HepG2 (cell line): ENCODE measurements around the gene ZDHHC18. TPM values are rescaled to one million over a fixed set of nuclear protein-coding genes. Genes with fewer than 3 reads are reported as not detected.

ENCODE experiments used
- ATAC-seq: fragments of 200-7000 bp; cut with Tn5 transposase; 3 replicates; pipeline ENCODE4 v1.9.1; 2020; ENCODE audit warnings: mild to moderate bottlenecking, moderate library complexity
- BruUV-seq: library from RNA; stranded (reverse); fragments of 400-500 nt; replicated peaks from 2 replicates; lab custom pipeline; 2021; lab: Mats Ljungman, UMichigan
- CTCF ChIA-PET: fragments of 300-600 bp; formaldehyde crosslinking; extraction: SDS; loops from one replicate; lab custom pipeline; 2021; ENCODE audit warnings: low total read pairs, inconsistent platforms, low intra/inter-chr PET ratio; lab: Yijun Ruan, JAX
- POLR2A ChIA-PET: fragments of 350-600 bp; sonication (Branson Sonifier 250); formaldehyde crosslinking; loops from one replicate; lab custom pipeline; 2020; ENCODE audit warnings: antibody characterized with exemption, inconsistent platforms; lab: Yijun Ruan, JAX
- DNase-seq: peaks from one replicate; pipeline ENCODE4 v3.0.0-alpha.2; 2015; ENCODE audit warnings: low spot score
- FAIRE-seq: peaks from 3 replicates; lab custom pipeline; 2011; peaks lifted over from hg19 to GRCh38; lab: Jason Lieb, UNC
- H2AFZ ChIP-seq: one replicate; pipeline ENCODE4 v1.6.1; 2011; ENCODE audit warnings: low read length, inconsistent platforms
- H3K27ac ChIP-seq: fragments of 300-600 bp; 3 replicates; pipeline ENCODE4 v1.8.0; 2011; ENCODE audit warnings: mixed run types, mild to moderate bottlenecking, mixed read lengths, low read length, inconsistent platforms; ENCODE audit not compliant: insufficient read depth; ENCODE audit errors: extremely low read length
- H3K27me3 ChIP-seq, 2 experiments: fragments of 200-600 bp in 1 of 2; 2 replicates in 1 of 2; 3 replicates in 1 of 2; pipeline versions ENCODE4 v1.6.0 to v1.8.0; 2011; ENCODE audit warnings: low read length in 2 of 2, mild to moderate bottlenecking in 2 of 2, moderate library complexity in 2 of 2, inconsistent platforms in 1 of 2; ENCODE audit not compliant: insufficient read depth in 2 of 2, control insufficient read depth in 1 of 2
- H3K36me3 ChIP-seq, 2 experiments: fragments of 200-600 bp in 1 of 2; replicated peaks in 1 of 2; 2 replicates in 1 of 2; 3 replicates in 1 of 2; pipeline versions ENCODE4 v1.5.1 to v1.8.0; 2011; ENCODE audit warnings: low read length in 2 of 2, inconsistent platforms in 1 of 2; ENCODE audit not compliant: insufficient read depth in 2 of 2, control insufficient read depth in 1 of 2
- H3K4me1 ChIP-seq: 2 replicates; pipeline ENCODE4 v1.5.1; 2012; ENCODE audit warnings: low read length, inconsistent platforms; ENCODE audit not compliant: insufficient read depth
- H3K4me2 ChIP-seq: 2 replicates; pipeline ENCODE4 v1.6.0; 2011; ENCODE audit warnings: low read depth, low read length, inconsistent platforms
- H3K4me3 ChIP-seq, 3 experiments: fragments of 200-600 bp in 1 of 3; sonication (generic), shearing (Covaris generic) in 1 of 3; replicated peaks in 1 of 3; 2 replicates each; pipeline ENCODE4 v1.5.1; 2011 to 2016; ENCODE audit warnings: low read length in 3 of 3, inconsistent platforms in 2 of 3, low read depth in 2 of 3, mild to moderate bottlenecking in 2 of 3, control low read depth in 1 of 3, mixed read lengths in 1 of 3; ENCODE audit not compliant: insufficient read depth in 1 of 3
- H3K79me2 ChIP-seq: one replicate; pipeline ENCODE4 v1.6.1; 2011; ENCODE audit warnings: low read length, inconsistent platforms; ENCODE audit not compliant: insufficient read depth
- H3K9ac ChIP-seq: 2 replicates; pipeline ENCODE4 v1.6.0; 2011; ENCODE audit warnings: mild to moderate bottlenecking, low read depth, low read length, inconsistent platforms; ENCODE audit not compliant: insufficient read depth
- H3K9me3 ChIP-seq: 2 replicates; pipeline ENCODE4 v1.5.1; 2012; ENCODE audit warnings: mild to moderate bottlenecking, low read length
- H4K20me1 ChIP-seq: 2 replicates; pipeline ENCODE4 v1.6.0; 2011; ENCODE audit warnings: inconsistent platforms, mild to moderate bottlenecking, low read length, moderate library complexity; ENCODE audit not compliant: insufficient read depth
- CTCF ChIP-seq: sonication (generic); formaldehyde crosslinking; IDR thresholded peaks from 2 replicates; pipeline ENCODE4 v1.5.0; 2020; ENCODE audit warnings: mild to moderate bottlenecking, missing genetic modification reagents, moderate library complexity
- FOXP1 ChIP-seq, 2 experiments: fragments of 450-650 bp in 1 of 2; IDR thresholded peaks; 2 replicates each; pipeline ENCODE4 v1.6.1; 2017 to 2018; ENCODE audit warnings: antibody characterized with exemption in 1 of 2
- GATAD2A ChIP-seq: IDR thresholded peaks from 2 replicates; pipeline ENCODE4 v1.6.1; 2016
- PCBP1 ChIP-seq: fragments of 200-400 bp; formaldehyde crosslinking; IDR thresholded peaks from 2 replicates; pipeline ENCODE4 v1.6.1; 2017; ENCODE audit warnings: mild to moderate bottlenecking, low read depth, low read length, borderline replicate concordance
- PCBP2 ChIP-seq: fragments of 200-400 bp; formaldehyde crosslinking; optimal IDR thresholded peaks from 2 replicates; pipeline ENCODE3; 2018; ENCODE audit warnings: low read length, low read depth; ENCODE audit not compliant: poor library complexity, severe bottlenecking
- RARA ChIP-seq: IDR thresholded peaks from 2 replicates; pipeline ENCODE4 v1.6.1; 2016; ENCODE audit warnings: missing genetic modification reagents, missing compliant biosample characterization
- RBM22 ChIP-seq: fragments of 200-400 bp; formaldehyde crosslinking; optimal IDR thresholded peaks from 2 replicates; pipeline ENCODE3; 2017; ENCODE audit warnings: mild to moderate bottlenecking, low read length, moderate library complexity
- RFX1 ChIP-seq: fragments of 450-650 bp; IDR thresholded peaks from 2 replicates; pipeline ENCODE4 v1.6.1; 2017
- SRSF1 ChIP-seq: fragments of 200-400 bp; formaldehyde crosslinking; optimal IDR thresholded peaks from 2 replicates; pipeline ENCODE3; 2017; ENCODE audit warnings: mild to moderate bottlenecking, low read depth, low read length, moderate library complexity
- SSRP1 ChIP-seq: IDR thresholded peaks from 2 replicates; pipeline ENCODE4 v1.6.1; 2016; ENCODE audit warnings: control low read depth
- TEF ChIP-seq: sonication (generic); formaldehyde crosslinking; IDR thresholded peaks from 2 replicates; pipeline ENCODE4 v1.5.0; 2020; ENCODE audit warnings: missing genetic modification reagents
- ZBTB37 ChIP-seq: sonication (generic); formaldehyde crosslinking; IDR thresholded peaks from 2 replicates; pipeline ENCODE4 v1.4.0; 2020; ENCODE audit warnings: mild to moderate bottlenecking, missing genetic modification reagents
- ZC3H13 ChIP-seq: sonication (generic); formaldehyde crosslinking; IDR thresholded peaks from 2 replicates; pipeline ENCODE4 v1.8.1; 2023; ENCODE audit warnings: mild to moderate bottlenecking, missing genetic modification reagents, moderate library complexity
- ZNF124 ChIP-seq: sonication (generic); formaldehyde crosslinking; IDR thresholded peaks from 2 replicates; pipeline ENCODE4 v1.4.0; 2020; ENCODE audit warnings: missing genetic modification reagents
- WGBS: methylation state at CpG from one replicate; pipeline ENCODE4 v1.1.6; 2017; ENCODE audit warnings: low lambda C conversion rate; 5-methylcytosine and 5-hydroxymethylcytosine counted together
- in situ Hi-C: cut with HindIII; loops from 2 replicates; pipeline ENCODE4 v1.10.0; 2017; ENCODE audit warnings: low pct_unique_long_range_greater_than_20kb; ENCODE audit not compliant: extremely low pct_ligation_motif_present
- intact Hi-C: fragments of 100-400 bp; cut with micrococcal nuclease; formaldehyde crosslinking; loops from one replicate; pipeline ENCODE4 v1.10.0; 2022; ENCODE audit not compliant: unreplicated experiment
- polyA plus RNA-seq, 8 experiments: library from polyadenylated mRNA; depleted of rRNA in 3 of 8; stranded (reverse) in 7 of 8; unstranded in 1 of 8; fragments of >200 nt; fragmentation: Illumina TruSeq in 4 of 8; extraction: Trizol in 4 of 8; gene quantifications; 2 replicates each; pipeline versions ENCODE4 v1.2.1 to v1.2.3, GENCODE V29; 2011 to 2016; ENCODE audit warnings: low read depth in 4 of 8, missing spikeins in 1 of 8, mixed read lengths in 1 of 8; ENCODE audit not compliant: insufficient read depth in 1 of 8
- total RNA-seq, 5 experiments: library from RNA; depleted of rRNA; stranded (reverse); fragments of >200 nt; fragmentation: Illumina TruSeq; extraction: Trizol; gene quantifications; 2 replicates each; pipeline ENCODE4 v1.2.3, GENCODE V29; 2016; ENCODE audit warnings: low read depth in 1 of 5

Gene ZDHHC18
- total and polyA plus RNA-seq, 2 of the 13 experiments (the other 11 are each of a cell fraction or from before 2014, with no cell fraction given): 13.2 to 35.3 TPM

- TF ChIP-seq RBM22 (peak; percentile 79), ZC3H13 (CRISPR knock-in tag) (0 out of 2 replicates have a peak, but pooled peaks have one; percentile 11), SRSF1 (no peak)
- in situ Hi-C loops (no loop called here), intact Hi-C loops (no loop called here)
- ATAC-seq: no peak
- no peak overlapping the region for H2AFZ ChIP-seq
- H3K4me1 ChIP-seq: peaks cover 60% of the 10 kb centered on the region
- no TSS peak for BruUV-seq
- no peaks in the 10 kb centered on the region for H3K9me3 ChIP-seq
- ChIA-PET POLR2A (interaction anchor here (1.5 to 7.0 kb wide), 4 partner anchors 10 to 83 kb away, joined by 3 to 80 read pairs (median 20); no protein-coding TSS in a partner anchor), CTCF (no interaction called here)
- H3K9ac ChIP-seq: no peak overlapping the region
- H3K27ac ChIP-seq: peak overlapping the region; percentile 63
- DNase-seq: no peak
- FAIRE-seq: no peak
- no peak overlapping the region for H3K4me3 ChIP-seq
- H3K36me3 ChIP-seq: peaks cover 15 to 30% of the 10 kb centered on the region in 2 experiments
- peaks cover 4% of the 10 kb centered on the region for H3K79me2 ChIP-seq
- H3K4me2 ChIP-seq: no peak overlapping the region
- H3K27me3 ChIP-seq: no peaks in the 10 kb centered on the region; a peak in 1 of 5 replicates
- 60% methylated on average over 3 of the region's 3 CpGs for WGBS
- H4K20me1 ChIP-seq: no peaks in the 10 kb centered on the region
Observed at GRCh38 chr1:26782521-26783212, 43.8 kb upstream of the ZDHHC18 start.

- no peaks in the 10 kb centered on the region for H3K9me3 ChIP-seq
- H3K27me3 ChIP-seq: no peaks in the 10 kb centered on the region; a peak in 1 of 5 replicates
- H2AFZ ChIP-seq: no peak overlapping the region
- intact Hi-C loops (no loop called here), in situ Hi-C loops (no loop called here)
- WGBS: 24% methylated on average over 5 of the region's 5 CpGs
- ChIA-PET CTCF (no interaction called here), POLR2A (interaction anchor here (0.8 to 7.0 kb wide), 8 partner anchors 11 to 91 kb away, joined by 3 to 127 read pairs (median 14); partner anchors contain the start of gene ARID1A)
- no peak overlapping the region for H3K4me3 ChIP-seq
- peaks cover 60% of the 10 kb centered on the region for H3K4me1 ChIP-seq
- ATAC-seq (no peak), FAIRE-seq (no peak), DNase-seq (no peak)
- peaks cover 11 to 22% of the 10 kb centered on the region in 2 experiments for H3K36me3 ChIP-seq
- H3K9ac ChIP-seq: no peak overlapping the region
- TF ChIP-seq TEF (CRISPR knock-in tag) (no peak), GATAD2A (CRISPR knock-in tag) (no peak), RFX1 (no peak), FOXP1 (IDR thresholded peaks at IDR 0.05) (no peak), FOXP1 (CRISPR knock-in tag; IDR thresholded peaks at IDR 0.05) (no peak), SSRP1 (no peak), PCBP1 (no peak), CTCF (CRISPR knock-in tag) (no peak), RARA (CRISPR knock-in tag) (no peak), ZNF124 (no peak), PCBP2 (no peak), ZBTB37 (no peak)
- peaks cover 6% of the 10 kb centered on the region for H3K79me2 ChIP-seq
- BruUV-seq: no TSS peak
- H4K20me1 ChIP-seq: no peaks in the 10 kb centered on the region
- H3K27ac ChIP-seq: peak overlapping the region; percentile 63
- H3K4me2 ChIP-seq: peak overlapping the region; percentile 44
Observed at GRCh38 chr1:26783646-26784022, 42.9 kb upstream of the ZDHHC18 start.
